H1 (cell line): Measurements from ENCODE around the gene USP37. TPM values are rescaled to one million over a fixed set of nuclear protein-coding genes. Genes with fewer than 3 reads are reported as not detected.

ENCODE experiments used
- CTCF ChIA-PET: fragments of 300-600 bp; sonication (Branson Sonifier 250); formaldehyde crosslinking; loops from one replicate; lab custom pipeline; 2021; ENCODE audit not compliant: partially characterized antibody; lab: Charles Lee
- POLR2A ChIA-PET: fragments of 300-600 bp; sonication (Branson Sonifier 250); formaldehyde crosslinking; loops from one replicate; lab custom pipeline; 2021; ENCODE audit warnings: inconsistent platforms; ENCODE audit not compliant: partially characterized antibody; lab: Charles Lee
- DNase-seq, 2 experiments: peaks; one replicate each; pipeline versions ENCODE4 v3.0.0 to v3.0.0-alpha.2; 2010 to 2022; ENCODE audit warnings: low spot score in 2 of 2, low read depth in 1 of 2, mixed read lengths in 1 of 2
- FAIRE-seq: peaks from 2 replicates; lab custom pipeline; 2011; peaks lifted over from hg19 to GRCh38; lab: Jason Lieb, UNC
- H2AFZ ChIP-seq: 2 replicates; pipeline ENCODE4 v1.8.1; 2012; ENCODE audit warnings: low read length, inconsistent platforms
- H2AK5ac ChIP-seq: 2 replicates; pipeline ENCODE4 v1.6.1; 2013; ENCODE audit warnings: low read depth, low read length
- H2BK120ac ChIP-seq: replicated peaks from 2 replicates; pipeline ENCODE3; 2013; ENCODE audit warnings: low read depth, low read length, inconsistent platforms
- H2BK12ac ChIP-seq: 2 replicates; pipeline ENCODE4 v1.6.1; 2013; ENCODE audit warnings: low read depth, low read length
- H2BK15ac ChIP-seq: 2 replicates; pipeline ENCODE4 v1.6.1; 2013; ENCODE audit warnings: low read length
- H2BK20ac ChIP-seq: 2 replicates; pipeline ENCODE4 v1.6.1; 2013; ENCODE audit warnings: low read length
- H2BK5ac ChIP-seq: 2 replicates; pipeline ENCODE4 v1.6.1; 2013; ENCODE audit warnings: low read depth, low read length
- H3K14ac ChIP-seq: 2 replicates; pipeline ENCODE4 v1.6.1; 2013; ENCODE audit warnings: inconsistent platforms; ENCODE audit not compliant: insufficient read length
- H3K18ac ChIP-seq: 2 replicates; pipeline ENCODE4 v1.6.1; 2013; ENCODE audit warnings: low read length; ENCODE audit errors: extremely low read depth
- H3K23ac ChIP-seq: 2 replicates; pipeline ENCODE4 v1.6.1; 2013; ENCODE audit warnings: inconsistent platforms; ENCODE audit not compliant: insufficient read length
- H3K23me2 ChIP-seq: 2 replicates; pipeline ENCODE4 v1.6.1; 2013; ENCODE audit warnings: low read depth, low read length
- H3K27ac ChIP-seq: 2 replicates; pipeline ENCODE4 v1.6.1; 2011; ENCODE audit warnings: low read depth, low read length, inconsistent platforms
- H3K27me3 ChIP-seq, 4 experiments: replicated peaks in 1 of 4; 1 replicate in 1 of 4; 2 replicates in 3 of 4; pipeline versions ENCODE4 v1.6.1 to v1.8.1; 2011 to 2013; ENCODE audit warnings: low read length in 3 of 4, mild to moderate bottlenecking in 3 of 4, inconsistent platforms in 2 of 4, mixed read lengths in 2 of 4, moderate library complexity in 1 of 4; ENCODE audit not compliant: control insufficient read depth in 3 of 4, insufficient read depth in 3 of 4; ENCODE audit errors: extremely low read depth in 1 of 4
- H3K36me3 ChIP-seq, 4 experiments: 2 replicates each; pipeline versions ENCODE4 v1.6.1 to v1.8.1; 2011 to 2013; ENCODE audit warnings: mild to moderate bottlenecking in 4 of 4, low read length in 3 of 4, moderate library complexity in 2 of 4, control low read depth in 1 of 4, inconsistent platforms in 1 of 4; ENCODE audit not compliant: insufficient read depth in 4 of 4, control insufficient read depth in 2 of 4
- H3K4ac ChIP-seq: replicated peaks from 2 replicates; pipeline ENCODE3; 2013; ENCODE audit warnings: low read length, low read depth, mixed read lengths, inconsistent platforms; ENCODE audit not compliant: insufficient read length
- H3K4me1 ChIP-seq, 4 experiments: replicated peaks in 1 of 4; 1 replicate in 1 of 4; 2 replicates in 3 of 4; pipeline versions ENCODE4 v1.6.1 to v1.8.1; 2011 to 2013; ENCODE audit warnings: low read length in 3 of 4, inconsistent platforms in 2 of 4, mixed read lengths in 1 of 4; ENCODE audit not compliant: insufficient read depth in 4 of 4, control insufficient read depth in 3 of 4
- H3K4me2 ChIP-seq, 2 experiments: 2 replicates each; pipeline versions ENCODE4 v1.6.1 to v1.8.1; 2011 to 2013; ENCODE audit warnings: low read depth in 2 of 2, low read length in 2 of 2, control low read depth in 1 of 2, inconsistent platforms in 1 of 2, mild to moderate bottlenecking in 1 of 2; ENCODE audit not compliant: insufficient read depth in 1 of 2
- H3K4me3 ChIP-seq, 4 experiments: fragments of 200-600, 300-600 bp in 1 of 4; sonication (generic), shearing (Covaris generic), sonication (Bioruptor Twin) in 1 of 4; 2 replicates each; pipeline versions ENCODE4 v1.5.1 to v1.8.1; 2011 to 2016; ENCODE audit warnings: low read length in 4 of 4, low read depth in 3 of 4, control low read depth in 2 of 4, inconsistent platforms in 2 of 4, mild to moderate bottlenecking in 2 of 4, mixed read lengths in 1 of 4, moderate library complexity in 1 of 4; ENCODE audit not compliant: insufficient read depth in 2 of 4; ENCODE audit errors: extremely low read depth in 1 of 4
- H3K56ac ChIP-seq: replicated peaks from 2 replicates; pipeline ENCODE3; 2013; ENCODE audit warnings: low read depth, mild to moderate bottlenecking, mixed read lengths, low read length, inconsistent platforms; ENCODE audit not compliant: insufficient read length
- H3K79me1 ChIP-seq: 2 replicates; pipeline ENCODE4 v1.6.1; 2013; ENCODE audit warnings: low read depth, low read length, control low read depth
- H3K79me2 ChIP-seq, 2 experiments: 2 replicates each; pipeline versions ENCODE4 v1.6.1 to v1.8.1; 2012 to 2013; ENCODE audit warnings: low read length in 2 of 2, mild to moderate bottlenecking in 2 of 2, inconsistent platforms in 1 of 2; ENCODE audit not compliant: insufficient read depth in 2 of 2, control insufficient read depth in 1 of 2
- H3K9ac ChIP-seq, 4 experiments: replicated peaks in 1 of 4; 1 replicate in 1 of 4; 2 replicates in 3 of 4; pipeline versions ENCODE4 v1.6.1 to v1.8.1; 2011 to 2013; ENCODE audit warnings: low read depth in 3 of 4, low read length in 3 of 4, control low read depth in 2 of 4, mild to moderate bottlenecking in 2 of 4, moderate library complexity in 2 of 4, inconsistent platforms in 1 of 4; ENCODE audit errors: extremely low read depth in 1 of 4
- H3K9me3 ChIP-seq, 2 experiments: 2 replicates each; pipeline versions ENCODE4 v1.6.1 to v1.8.1; 2012 to 2013; ENCODE audit warnings: mild to moderate bottlenecking in 2 of 2, moderate library complexity in 2 of 2, control low read depth in 1 of 2, inconsistent platforms in 1 of 2, low read depth in 1 of 2, low read length in 1 of 2, mixed read lengths in 1 of 2; ENCODE audit not compliant: insufficient read depth in 2 of 2
- H4K20me1 ChIP-seq, 2 experiments: replicated peaks in 1 of 2; 2 replicates each; pipeline versions ENCODE3 to v1.8.1; 2011 to 2013; ENCODE audit warnings: inconsistent platforms in 2 of 2, low read length in 2 of 2, mild to moderate bottlenecking in 1 of 2; ENCODE audit not compliant: insufficient read depth in 2 of 2, control insufficient read depth in 1 of 2
- H4K5ac ChIP-seq: 2 replicates; pipeline ENCODE4 v1.6.1; 2013; ENCODE audit warnings: low read length, low read depth, mixed read lengths, inconsistent platforms; ENCODE audit not compliant: insufficient read length
- H4K8ac ChIP-seq: 2 replicates; pipeline ENCODE4 v1.8.0; 2013; ENCODE audit warnings: mild to moderate bottlenecking, moderate library complexity, low read length, inconsistent platforms; ENCODE audit not compliant: insufficient read depth; ENCODE audit errors: extremely low read depth
- H4K91ac ChIP-seq: replicated peaks from 2 replicates; pipeline ENCODE3; 2013; ENCODE audit warnings: low read length, mixed read lengths, inconsistent platforms; ENCODE audit not compliant: insufficient read length
- BACH1 ChIP-seq: IDR thresholded peaks from 2 replicates; pipeline ENCODE4 v1.6.1; 2012; ENCODE audit warnings: low read length, improper control_type of control experiment
- GTF2F1 ChIP-seq: IDR thresholded peaks from 2 replicates; pipeline ENCODE4 v1.6.1; 2012; ENCODE audit warnings: low read depth, low read length, improper control_type of control experiment, borderline replicate concordance
- MAFK ChIP-seq: IDR thresholded peaks from 2 replicates; pipeline ENCODE4 v1.6.1; 2012; ENCODE audit warnings: low read depth, mild to moderate bottlenecking, improper control_type of control experiment, low read length
- NANOG ChIP-seq: IDR thresholded peaks from 2 replicates; pipeline ENCODE4 v1.6.1; 2011; ENCODE audit warnings: low read length, low read depth, mild to moderate bottlenecking, inconsistent platforms; ENCODE audit not compliant: insufficient read depth, poor library complexity, severe bottlenecking
- SP2 ChIP-seq: IDR thresholded peaks from 2 replicates; pipeline ENCODE4 v1.6.1; 2012; ENCODE audit warnings: mild to moderate bottlenecking, low read length, inconsistent platforms
- WGBS, 2 experiments: shearing (Covaris generic) in 1 of 2; methylation state at CpG; one replicate each; pipeline versions ENCODE4 v1.1.6 to v1.1.7; 2013 to 2015; ENCODE audit warnings: low lambda C conversion rate in 2 of 2, mixed read lengths in 2 of 2, inconsistent platforms in 1 of 2, low coverage in 1 of 2, missing lambda C conversion rate in 1 of 2; ENCODE audit not compliant: insufficient replicate concordance in 2 of 2, insufficient coverage in 1 of 2, insufficient read length in 1 of 2; ENCODE audit errors: extremely low coverage in 1 of 2, missing lambda C conversion rate in 1 of 2; 5-methylcytosine and 5-hydroxymethylcytosine counted together
- polyA plus RNA-seq, 7 experiments: library from polyadenylated mRNA; depleted of rRNA in 3 of 7; stranded (reverse) in 5 of 7; unstranded in 2 of 7; fragments of >200 nt in 5 of 7; fragments of 200-250 nt in 2 of 7; gene quantifications; 1 replicate in 5 of 7; 2 replicates in 1 of 7; 4 replicates in 1 of 7; pipeline versions ENCODE4 v1.2.1 to v1.2.3, GENCODE V29; 2011 to 2013; ENCODE audit warnings: missing spikeins in 2 of 7, mixed read lengths in 2 of 7
- total RNA-seq: library from RNA; stranded (reverse); fragmentation: NEBNext Ultra II Directional; extraction: Animal tissue kit (Norgen Biotek cat#: 25700); gene quantifications from 2 replicates; pipeline ENCODE4 v1.2.1, GENCODE V29; 2021

Gene USP37
- total and polyA plus RNA-seq, 2 of the 8 experiments (the other 6 are each of a cell fraction or from before 2014, with no cell fraction given) = 3.8 to 29.1 TPM

DNA sequence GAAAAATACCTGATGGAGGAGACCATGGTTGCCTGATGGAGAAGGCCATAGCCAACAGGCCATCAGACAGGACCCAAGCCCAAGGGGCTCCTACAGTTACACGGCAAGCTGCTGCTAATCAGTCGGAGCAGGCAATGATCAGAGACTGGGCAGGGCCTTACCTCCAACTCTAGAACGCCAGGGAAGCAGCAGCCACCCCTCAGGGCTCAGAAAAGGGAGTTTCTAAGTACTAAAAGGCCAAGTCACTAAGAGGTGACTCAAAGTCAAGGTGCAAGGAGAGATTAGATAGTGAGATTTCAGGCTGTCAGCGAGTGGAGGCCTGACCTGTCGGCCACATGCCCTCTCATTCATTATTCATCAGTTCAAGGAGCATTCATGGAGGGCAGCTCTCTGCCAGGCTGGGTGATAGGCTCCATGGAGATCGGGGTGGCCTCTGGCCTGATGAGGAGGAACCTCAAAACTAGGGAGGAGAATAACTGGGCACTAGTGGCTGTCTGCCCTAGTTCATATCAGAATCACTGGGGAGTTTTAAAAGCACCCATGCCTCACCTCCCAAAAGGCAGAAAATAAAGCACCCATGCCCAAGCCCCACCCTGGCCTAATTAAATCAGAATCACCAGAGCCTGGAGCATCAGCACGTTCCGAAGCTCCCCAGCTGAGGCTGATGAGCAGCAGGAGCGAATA, 145.6 kb downstream of the USP37 start:
- WGBS, 2 experiments = 91% methylated on average over 9 of the region's 9 CpGs; no CpG with 5 or more reads in 1 of the 2 experiments
- Histone ChIP-seq H3K14ac (no peak overlapping the region), H3K4me1 (peaks cover 0 to 10% (median 2%) of the 10 kb centered on the region in 4 experiments; a peak in 2 of 7 replicates), H4K8ac (no peak overlapping the region), H2BK120ac (no peak overlapping the region), H3K79me2 (no peaks in the 10 kb centered on the region), H3K79me1 (no peaks in the 10 kb centered on the region; the same call in 1 of the 2 replicates), H3K23me2 (no peaks in the 10 kb centered on the region), H4K5ac (no peak overlapping the region), H3K4me3 (no peak overlapping the region), H4K20me1 (no peaks in the 10 kb centered on the region), H4K91ac (no peak overlapping the region), H2AFZ (no peak overlapping the region), H3K9ac (no peak overlapping the region), H3K27ac (no peak overlapping the region), H2AK5ac (no peak overlapping the region; the same call in 1 of the 2 replicates), H2BK20ac (no peak overlapping the region), H3K18ac (no peak overlapping the region), H3K36me3 (no peaks in the 10 kb centered on the region), H3K56ac (no peak overlapping the region), H2BK15ac (no peak overlapping the region), H3K4me2 (no peak overlapping the region), H3K9me3 (no peaks in the 10 kb centered on the region), H2BK12ac (no peak overlapping the region), H2BK5ac (no peak overlapping the region), H3K27me3 (no peaks in the 10 kb centered on the region), H3K23ac (no peak overlapping the region), H3K4ac (no peak overlapping the region)
- ChIA-PET POLR2A (interaction anchor here (0.6 to 1.6 kb wide), 2 partner anchors 16 to 99 kb away, joined by 3 to 5 read pairs; no protein-coding TSS in a partner anchor), CTCF (interaction anchor here (1.3 kb wide), 1 partner anchor 16 kb away, joined by 3 read pairs; no protein-coding TSS in a partner anchor)
- FAIRE-seq = no peak
- DNase-seq = no peak
- no peak for TF ChIP-seq MAFK
- no peak for TF ChIP-seq BACH1
- TF ChIP-seq NANOG = no peak
- TF ChIP-seq SP2 = no peak
- TF ChIP-seq GTF2F1 = no peak
